HG03103 (cell line): ENCODE data around the gene FAM81B.

Source experiments
- ATAC-seq: cut with Tn5 transposase; IDR thresholded peaks from one replicate; pipeline ENCODE4 v1.9.1; 2021; ENCODE audit warnings: low read depth; ENCODE audit not compliant: unreplicated experiment

The FAM81B gene

GRCh38 chr5:95454536-95454935 is 63.4 kb downstream of the FAM81B start:
- ATAC-seq, result no peak

- no peak for ATAC-seq
Observed at GRCh38 chr5:95460665-95461064, 69.5 kb downstream of the FAM81B start.

GRCh38 chr5:95471487-95471886 is 80.3 kb downstream of the FAM81B start:
- no peak for ATAC-seq

- no peak for ATAC-seq
Observed at GRCh38 chr5:95471942-95472341, 80.8 kb downstream of the FAM81B start.

- no peak for ATAC-seq
Observed at GRCh38 chr5:95484421-95484820, 93.3 kb downstream of the FAM81B start.

GRCh38 chr5:95486191-95486590 is 95.0 kb downstream of the FAM81B start:
- no peak for ATAC-seq

GRCh38 chr5:95487880-95488279 is 96.7 kb downstream of the FAM81B start:
- no peak for ATAC-seq
